GM19468 (cell line): ENCODE results near the gene PLAC8.
"Not testable (repeated sequence)": the region's sequence is repeated elsewhere in the genome, so short reads cannot be mapped to it uniquely, and the experiment has no call there.

ENCODE experiments used
- ATAC-seq: cut with Tn5 transposase; IDR thresholded peaks from one replicate; pipeline ENCODE4 v1.9.1; 2021; ENCODE audit warnings: mild to moderate bottlenecking, moderate library complexity, moderate number of reproducible peaks; ENCODE audit not compliant: unreplicated experiment; ENCODE audit errors: extremely low read depth

Gene PLAC8

DNA sequence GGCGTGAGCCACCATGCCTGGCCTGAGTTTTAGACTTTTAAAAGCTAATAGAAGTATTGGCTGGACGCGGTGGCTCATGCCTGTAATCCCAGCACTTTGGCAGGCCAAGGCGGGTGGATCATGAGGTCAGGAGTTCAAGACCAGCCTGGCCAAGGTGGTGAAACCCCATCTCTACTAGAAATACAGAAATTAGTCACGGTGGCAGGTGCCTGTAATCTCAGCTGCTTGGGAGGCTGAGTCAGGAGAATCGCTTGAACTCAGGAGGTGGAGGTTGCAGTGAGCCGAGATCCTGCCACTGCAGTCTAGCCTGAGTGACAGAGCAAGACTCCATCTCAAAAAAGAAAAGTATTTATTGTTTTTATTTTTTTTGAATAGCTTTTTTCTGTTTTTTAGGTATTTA is 39.7 kb downstream of the PLAC8 start:
- ATAC-seq = not testable (repeated sequence)

DNA sequence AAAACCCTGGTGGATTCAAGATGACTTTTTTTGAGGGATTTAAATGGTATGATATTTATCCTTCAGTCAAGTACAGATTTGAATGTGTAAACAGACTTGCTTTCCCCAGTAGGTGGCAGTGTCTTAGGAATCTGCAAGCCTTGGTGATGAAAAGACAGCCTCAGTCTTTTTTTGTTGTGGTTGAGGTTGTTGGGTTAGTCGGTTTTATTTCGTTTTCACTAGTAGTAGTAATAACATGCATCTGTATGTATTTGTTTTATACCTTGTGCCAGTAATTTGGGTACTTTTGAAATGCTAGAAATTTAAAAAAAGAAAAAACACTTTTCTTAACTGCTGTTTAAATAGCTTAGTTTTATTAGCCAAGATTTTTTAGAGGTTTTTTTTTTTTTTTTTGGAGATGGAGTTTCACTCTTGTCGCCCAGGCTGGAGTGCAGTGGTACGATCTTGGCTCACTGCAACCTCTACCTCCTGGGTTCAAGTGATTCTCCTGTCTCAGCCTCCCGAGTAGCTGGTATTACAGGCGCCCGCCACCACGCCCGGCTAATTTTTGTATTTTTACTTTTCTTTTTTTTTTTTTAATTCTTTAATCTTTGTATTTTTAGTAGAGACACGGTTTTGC is 40.3 kb downstream of the PLAC8 start:
- peak; percentile 55 for ATAC-seq

DNA sequence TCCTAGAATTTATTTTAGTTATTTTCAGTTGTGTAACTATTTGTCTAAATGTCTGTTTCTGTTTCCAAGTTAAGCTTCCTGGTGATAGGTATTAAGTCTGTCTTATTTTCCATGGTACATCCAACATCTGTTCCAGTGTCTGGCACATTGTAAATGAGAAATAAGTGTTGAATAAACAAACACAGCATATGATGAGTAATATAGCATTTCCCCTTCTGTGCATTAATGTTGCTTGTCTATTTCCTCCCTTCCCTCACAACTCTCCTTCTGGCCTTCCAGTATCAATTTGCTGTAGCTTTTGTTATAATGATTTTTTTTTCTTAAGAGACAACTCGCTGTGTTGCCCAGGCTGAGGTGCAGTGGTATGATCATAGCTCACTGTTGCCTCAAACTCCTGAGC is 43.4 kb downstream of the PLAC8 start:
- ATAC-seq = no peak

DNA sequence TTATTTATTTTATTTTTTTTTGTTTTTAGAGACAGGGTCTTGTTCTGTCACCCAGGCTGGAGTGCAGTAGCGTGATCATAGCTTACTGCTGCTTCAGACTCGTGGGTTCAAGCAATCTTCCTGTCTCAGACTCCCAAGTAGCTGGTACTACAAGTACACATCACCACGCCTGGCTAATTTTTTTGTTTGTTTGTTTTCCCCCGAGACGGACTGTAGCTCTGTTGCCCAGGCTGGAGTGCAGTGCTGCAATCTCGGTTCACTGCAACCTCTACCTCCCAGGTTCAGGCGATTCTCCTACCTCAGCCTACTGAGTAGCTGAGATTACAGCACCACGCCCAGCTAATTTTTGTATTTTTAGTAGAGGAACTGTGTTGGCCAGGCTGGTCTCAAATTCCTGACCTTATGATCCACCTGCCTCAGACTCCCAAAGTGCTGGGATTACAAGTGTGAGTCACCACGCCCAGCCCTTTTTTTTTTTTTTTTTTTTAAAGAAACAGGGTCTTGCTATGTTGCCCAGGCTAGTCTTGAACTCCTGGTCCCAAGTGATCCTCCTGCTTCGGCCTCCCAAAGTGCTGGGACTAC is 47.4 kb downstream of the PLAC8 start:
- no peak for ATAC-seq

DNA sequence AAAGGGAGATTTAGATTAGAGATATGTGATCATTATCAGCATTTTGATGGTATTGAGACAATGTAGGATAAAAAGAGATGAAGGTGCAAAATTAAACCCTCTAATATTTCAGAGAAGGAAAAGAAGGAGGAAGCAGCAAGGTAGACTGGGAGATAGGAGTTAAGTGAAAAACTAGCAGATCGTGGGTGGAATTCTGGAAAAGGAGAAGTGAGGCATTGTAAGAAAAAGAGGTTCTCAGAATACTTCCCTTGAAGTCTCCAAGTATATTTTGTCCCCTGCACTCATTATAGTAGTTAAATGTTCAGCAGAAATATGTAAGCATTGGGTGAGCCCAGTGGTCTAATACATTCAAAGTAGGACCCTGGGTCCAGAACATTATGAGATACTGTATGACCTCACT is 49.3 kb downstream of the PLAC8 start:
- no peak for ATAC-seq

DNA sequence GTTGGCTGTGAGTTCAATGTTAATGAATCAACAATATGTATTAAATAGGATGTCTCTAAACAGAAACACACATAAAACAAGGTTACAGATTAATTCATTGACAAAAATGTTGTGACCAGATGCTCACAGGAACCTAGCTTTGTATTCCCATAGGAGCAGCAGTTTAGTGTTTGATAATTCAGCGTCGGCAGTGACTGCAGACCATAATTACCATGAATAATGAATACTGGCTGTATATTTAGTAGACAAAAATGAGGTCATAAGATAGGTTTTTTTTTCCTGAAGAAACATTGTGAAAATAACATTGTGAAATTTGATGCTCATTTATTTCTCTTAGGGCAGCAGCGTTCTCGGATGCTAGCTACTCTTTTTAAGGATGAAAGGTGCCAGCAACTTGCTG is 51.8 kb downstream of the PLAC8 start:
- no peak for ATAC-seq

DNA sequence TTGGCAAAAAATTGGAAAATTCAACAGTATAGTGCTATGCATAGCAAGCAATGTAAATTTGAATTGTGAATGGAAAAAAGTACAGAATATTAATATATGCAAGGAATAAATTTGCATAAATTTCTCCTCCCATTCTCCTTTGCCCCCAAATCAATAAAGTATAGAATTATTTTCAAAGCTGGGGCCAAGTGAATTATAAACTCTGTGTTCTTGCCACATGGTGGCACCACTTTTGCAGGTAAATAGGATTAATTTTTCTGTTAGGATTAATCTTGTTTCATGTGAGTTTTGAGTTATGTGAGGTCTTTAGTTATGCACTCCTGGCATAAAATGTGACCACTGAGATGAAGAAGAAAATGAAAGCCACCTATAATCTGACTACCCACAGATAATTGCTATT is 59.6 kb downstream of the PLAC8 start:
- ATAC-seq = no peak

DNA sequence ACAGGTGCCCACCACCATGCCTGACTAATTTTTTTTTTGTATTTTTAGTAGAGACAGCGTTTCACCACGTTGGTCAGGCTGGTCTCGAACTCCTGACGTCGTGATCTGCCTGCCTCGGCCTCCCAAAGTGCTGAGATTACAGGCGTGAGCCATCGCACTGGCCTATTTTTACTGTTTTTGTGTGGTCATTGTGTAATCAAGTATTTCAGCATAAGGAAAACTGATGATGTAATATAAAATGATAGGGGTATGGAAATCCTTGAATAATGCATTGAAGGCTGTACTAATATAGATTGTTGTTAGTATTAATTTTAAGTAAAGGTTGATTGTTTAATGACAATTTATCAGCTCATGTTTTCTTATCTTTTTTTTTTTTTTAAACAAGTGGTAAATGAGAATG is 65.7 kb downstream of the PLAC8 start:
- not testable (repeated sequence) for ATAC-seq

DNA sequence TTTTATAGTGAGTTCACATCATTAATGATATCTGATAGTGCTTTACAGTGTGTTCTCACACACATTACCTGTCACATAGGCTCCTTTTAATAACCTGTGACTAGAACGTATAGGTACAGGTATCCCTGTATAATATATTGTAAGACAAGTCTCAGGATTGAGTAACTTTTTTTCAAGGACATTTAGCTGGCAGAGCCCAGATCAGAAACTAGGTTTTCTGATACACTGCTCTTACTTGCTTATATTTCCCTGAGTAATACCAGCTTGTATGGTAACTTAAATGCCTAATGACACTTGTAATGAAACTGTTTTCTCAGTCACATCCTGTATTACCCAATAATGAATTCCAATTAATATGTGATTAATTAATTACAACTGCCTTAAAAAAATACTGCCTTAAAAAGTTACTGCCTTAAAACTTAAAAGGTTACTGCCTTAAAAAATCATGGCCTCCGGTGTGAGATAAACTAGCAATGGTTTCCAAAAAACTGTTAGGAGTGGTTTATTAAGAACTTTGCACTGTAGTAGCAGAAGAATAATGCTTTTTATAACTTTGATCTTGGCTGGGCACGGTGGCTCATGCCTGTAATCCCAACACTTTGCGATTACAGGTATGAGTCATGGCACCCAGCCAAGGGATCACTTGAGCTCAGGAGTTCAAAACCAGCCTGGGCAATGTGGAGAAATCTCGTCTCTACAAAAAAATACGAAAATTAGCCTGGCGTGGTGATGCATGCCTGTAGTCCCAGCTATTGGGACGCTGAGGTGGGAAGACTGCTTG is 67.6 kb downstream of the PLAC8 start:
- no peak for ATAC-seq

DNA sequence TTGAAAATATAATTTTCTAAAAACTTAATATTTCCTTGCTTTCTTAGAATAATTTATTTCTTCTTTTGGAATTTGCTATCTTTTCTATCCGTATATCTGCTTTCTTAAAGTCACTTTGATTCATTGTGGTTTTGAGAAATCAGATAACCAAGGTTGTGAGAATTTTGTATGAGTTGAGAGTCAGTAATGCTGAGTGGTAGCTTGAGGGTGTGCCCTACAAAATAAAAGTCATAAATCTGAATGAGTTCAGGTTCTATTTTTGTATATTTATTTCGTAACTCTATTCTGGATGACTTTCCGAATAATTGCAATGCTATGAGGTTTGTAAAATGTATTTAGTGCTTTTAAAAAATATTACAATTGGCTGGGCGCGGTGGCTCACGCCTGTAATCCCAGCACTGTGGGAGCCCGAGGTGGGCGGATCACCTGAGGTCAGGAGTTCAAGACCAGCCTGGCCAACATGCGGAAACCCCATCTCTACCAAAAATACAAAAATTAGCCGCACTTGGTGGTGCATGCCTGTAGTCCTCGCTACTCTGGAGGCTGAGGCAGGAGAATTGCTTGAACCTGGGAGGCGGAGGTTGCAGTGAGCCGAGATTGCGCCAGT is 70.6 kb downstream of the PLAC8 start:
- no peak for ATAC-seq

DNA sequence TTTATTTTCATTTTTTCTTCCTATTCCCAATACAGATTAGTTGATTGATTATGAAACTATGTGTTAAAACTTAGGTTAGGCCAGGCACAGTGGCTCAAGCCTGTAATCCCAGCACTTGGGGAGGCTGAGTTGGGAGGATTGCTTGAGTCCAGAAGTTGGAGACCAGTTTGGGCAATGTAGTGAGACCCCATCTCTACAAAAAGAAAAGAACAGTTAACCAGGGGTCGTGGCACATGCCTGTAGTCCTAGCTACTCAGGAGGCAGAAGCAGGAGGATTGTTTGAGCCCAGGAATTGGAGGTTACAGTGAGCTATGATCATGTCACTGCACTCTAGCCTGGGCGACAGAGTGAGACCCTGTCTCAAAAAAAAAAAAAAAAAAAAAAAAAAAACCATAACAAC is 71.4 kb downstream of the PLAC8 start:
- not testable (repeated sequence) for ATAC-seq

DNA sequence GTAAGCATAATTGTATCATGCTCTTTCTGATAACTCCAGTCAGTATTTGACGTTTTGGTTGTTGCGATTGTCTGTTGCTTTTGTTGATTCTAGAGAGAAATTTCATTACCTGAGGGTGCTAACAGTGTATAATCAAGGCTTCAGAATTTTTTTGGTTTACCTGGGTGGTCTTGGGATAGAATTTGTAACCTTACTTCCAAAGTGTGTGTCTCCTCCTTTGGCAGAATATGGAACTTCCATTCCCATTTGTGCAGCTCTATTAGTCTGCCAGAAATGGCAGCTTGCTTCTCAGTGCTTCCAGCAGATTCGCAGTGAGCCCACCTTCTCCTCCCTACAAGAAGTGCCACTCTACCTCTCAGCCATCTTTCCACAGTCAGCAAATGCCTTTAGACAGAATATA is 74.3 kb downstream of the PLAC8 start:
- ATAC-seq = no peak
